Endothelial cell of umbilical vein (primary cell): ENCODE results near the gene PPM1L.

ENCODE experiments used
- CTCF ChIP-seq, 2 donors: IDR thresholded peaks; 1 replicate in 1 of 2; 2 replicates in 1 of 2; pipeline ENCODE4 v1.5.1; 2011; ENCODE audit warnings: low read length in 2 of 2, mild to moderate bottlenecking in 2 of 2, moderate library complexity in 2 of 2, control low read depth in 1 of 2, inconsistent platforms in 1 of 2, low read depth in 1 of 2; ENCODE audit not compliant: insufficient read depth in 1 of 2; ENCODE audit errors: extremely low read depth in 1 of 2
- EZH2 ChIP-seq: IDR thresholded peaks from 2 replicates; pipeline ENCODE4 v1.6.1; 2012; ENCODE audit warnings: borderline replicate concordance, low read depth, mild to moderate bottlenecking, moderate library complexity, low read length, inconsistent platforms; ENCODE audit not compliant: severe bottlenecking
- FOS ChIP-seq: IDR thresholded peaks from 2 replicates; pipeline ENCODE4 v1.6.1; 2011; ENCODE audit warnings: mild to moderate bottlenecking, low read length, moderate library complexity, borderline replicate concordance; ENCODE audit not compliant: insufficient read depth

DNA sequence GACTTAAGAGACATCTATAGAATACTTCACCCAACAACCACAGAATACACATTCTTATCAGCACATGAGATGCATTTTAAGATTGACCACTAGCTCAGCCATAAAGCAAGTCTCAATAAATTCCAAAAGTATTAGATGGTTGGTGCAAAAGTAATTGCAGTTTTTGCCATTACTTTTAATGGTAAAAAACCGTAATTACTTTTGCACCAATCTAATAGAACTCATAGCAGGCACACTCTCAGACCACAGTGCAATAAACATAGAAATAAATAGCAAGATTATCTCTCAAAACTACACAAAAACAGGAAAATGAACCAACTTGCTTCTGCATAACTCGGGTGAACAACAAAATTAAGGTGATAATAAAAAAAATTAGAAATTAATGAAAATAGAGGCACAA lies 33.7 kb upstream of the PPM1L start:
- no peak for TF ChIP-seq EZH2
- TF ChIP-seq CTCF (IDR thresholded peaks at IDR 0.05; ENCODE audit: extremely low read depth in 1 of 2, insufficient read depth in 1 of 2, low read depth in 1 of 2, low read length in 2 of 2) = no peak
- TF ChIP-seq FOS = no peak
